Breast epithelium (tissue), 3 donors: ENCODE data around the gene PYURF.

ENCODE experiments used
- CTCF ChIP-seq, 3 donors: fragments of 450-650 bp; IDR thresholded peaks; one replicate each; pipeline ENCODE4 v1.5.1; 2016 to 2017; ENCODE audit warnings: antibody characterized with exemption in 3 of 3, mild to moderate bottlenecking in 3 of 3, moderate library complexity in 3 of 3
- POLR2AphosphoS5 ChIP-seq, 3 donors: sonication (generic); formaldehyde crosslinking; IDR thresholded peaks; one replicate each; pipeline ENCODE4 v1.6.1; 2017; ENCODE audit warnings: antibody characterized with exemption in 3 of 3

GRCh38 chr4:88478247-88478646, 45.3 kb downstream of the PYURF start:
- TF ChIP-seq CTCF (IDR thresholded peaks at IDR 0.05) (no peak), POLR2AphosphoS5 (IDR thresholded peaks at IDR 0.05) (no peak)
